ENCODE results near the gene ZSWIM8.
"Not testable (repeated sequence)": the region's sequence is repeated elsewhere in the genome, so short reads cannot be mapped to it uniquely, and the experiment has no call there.

Gene ZSWIM8

GRCh38 chr10:73769396-73769795 is 16.0 kb upstream of the ZSWIM8 start:
- in situ Hi-C loops (cut with HindIII; ENCODE audit: low pct_ligation_motif_present, low pct_unique_long_range_greater_than_20kb, low sequenced_read_pairs) = no loop called here
- DNase-seq = no peak

GRCh38 chr10:73771722-73772280 is 13.6 kb upstream of the ZSWIM8 start:
- in situ Hi-C loops (cut with HindIII; ENCODE audit: low pct_ligation_motif_present, low pct_unique_long_range_greater_than_20kb, low sequenced_read_pairs) = no loop called here
- DNase-seq = peak; percentile 84

- in situ Hi-C loops (cut with HindIII; ENCODE audit: low pct_ligation_motif_present, low pct_unique_long_range_greater_than_20kb, low sequenced_read_pairs) = no loop called here
- peak; percentile 80 for DNase-seq
Observed at GRCh38 chr10:73772281-73773151, 12.9 kb upstream of the ZSWIM8 start.

- in situ Hi-C loops (cut with HindIII; ENCODE audit: low pct_ligation_motif_present, low pct_unique_long_range_greater_than_20kb, low sequenced_read_pairs) = no loop called here
- DNase-seq = peak; percentile 19
Observed at GRCh38 chr10:73773152-73773879, 12.1 kb upstream of the ZSWIM8 start.

- peak; percentile 51 for DNase-seq
- in situ Hi-C loops (cut with HindIII; ENCODE audit: low pct_ligation_motif_present, low pct_unique_long_range_greater_than_20kb, low sequenced_read_pairs) = no loop called here
Observed at GRCh38 chr10:73774637-73775036, 10.8 kb upstream of the ZSWIM8 start.

- no peak for DNase-seq
- in situ Hi-C loops (cut with HindIII; ENCODE audit: low pct_ligation_motif_present, low pct_unique_long_range_greater_than_20kb, low sequenced_read_pairs) = no loop called here
Observed at GRCh38 chr10:73779018-73779417, 6.4 kb upstream of the ZSWIM8 start.

GRCh38 chr10:73779539-73780197 is 5.7 kb upstream of the ZSWIM8 start:
- in situ Hi-C loops (cut with HindIII; ENCODE audit: low pct_ligation_motif_present, low pct_unique_long_range_greater_than_20kb, low sequenced_read_pairs) = no loop called here
- no peak for DNase-seq

- in situ Hi-C loops (cut with HindIII; ENCODE audit: low pct_ligation_motif_present, low pct_unique_long_range_greater_than_20kb, low sequenced_read_pairs) = no loop called here
- no peak for DNase-seq
Observed at GRCh38 chr10:73780301-73780700, 5.1 kb upstream of the ZSWIM8 start.

GRCh38 chr10:73780966-73781365 is 4.4 kb upstream of the ZSWIM8 start:
- in situ Hi-C loops (cut with HindIII; ENCODE audit: low pct_ligation_motif_present, low pct_unique_long_range_greater_than_20kb, low sequenced_read_pairs) = no loop called here

GRCh38 chr10:73781548-73781878 is 3.9 kb upstream of the ZSWIM8 start:
- DNase-seq = no peak
- in situ Hi-C loops (cut with HindIII; ENCODE audit: low pct_ligation_motif_present, low pct_unique_long_range_greater_than_20kb, low sequenced_read_pairs) = no loop called here

More at GRCh38 chr10:73780966-73781365, 4.4 kb upstream of the ZSWIM8 start:
- DNase-seq = no peak

- in situ Hi-C loops (cut with HindIII; ENCODE audit: low pct_ligation_motif_present, low pct_unique_long_range_greater_than_20kb, low sequenced_read_pairs) = no loop called here
- DNase-seq = peak; percentile 91
Observed at GRCh38 chr10:73781879-73782748, 3.3 kb upstream of the ZSWIM8 start, which contains the start of gene CHCHD1. CHCHD1 (plus strand) TSS chr10:73782048; CDS start chr10:73782076, 28 bp downstream.

GRCh38 chr10:73782749-73783085 is 2.7 kb upstream of the ZSWIM8 start:
- DNase-seq = no peak
- in situ Hi-C loops (cut with HindIII; ENCODE audit: low pct_ligation_motif_present, low pct_unique_long_range_greater_than_20kb, low sequenced_read_pairs) = no loop called here

GRCh38 chr10:73785721-73786511 is 510 bp downstream of the ZSWIM8 start:
- peak; percentile 58 for DNase-seq
- in situ Hi-C loops (cut with HindIII; ENCODE audit: low pct_ligation_motif_present, low pct_unique_long_range_greater_than_20kb, low sequenced_read_pairs) = no loop called here

- in situ Hi-C loops (cut with HindIII; ENCODE audit: low pct_ligation_motif_present, low pct_unique_long_range_greater_than_20kb, low sequenced_read_pairs) = no loop called here
- DNase-seq = no peak
Observed at GRCh38 chr10:73786512-73786885, 1.1 kb downstream of the ZSWIM8 start.

GRCh38 chr10:73787031-73787800 is 1.8 kb downstream of the ZSWIM8 start:
- in situ Hi-C loops (cut with HindIII; ENCODE audit: low pct_ligation_motif_present, low pct_unique_long_range_greater_than_20kb, low sequenced_read_pairs) = not testable (repeated sequence)

GRCh38 chr10:73788864-73789658 is 3.7 kb downstream of the ZSWIM8 start:
- DNase-seq = no peak
- in situ Hi-C loops (cut with HindIII; ENCODE audit: low pct_ligation_motif_present, low pct_unique_long_range_greater_than_20kb, low sequenced_read_pairs) = no loop called here

More at GRCh38 chr10:73787031-73787800, 1.8 kb downstream of the ZSWIM8 start:
- not testable (repeated sequence) for DNase-seq
